ENCODE measurements around the gene NRCAM.

The NRCAM gene

DNA sequence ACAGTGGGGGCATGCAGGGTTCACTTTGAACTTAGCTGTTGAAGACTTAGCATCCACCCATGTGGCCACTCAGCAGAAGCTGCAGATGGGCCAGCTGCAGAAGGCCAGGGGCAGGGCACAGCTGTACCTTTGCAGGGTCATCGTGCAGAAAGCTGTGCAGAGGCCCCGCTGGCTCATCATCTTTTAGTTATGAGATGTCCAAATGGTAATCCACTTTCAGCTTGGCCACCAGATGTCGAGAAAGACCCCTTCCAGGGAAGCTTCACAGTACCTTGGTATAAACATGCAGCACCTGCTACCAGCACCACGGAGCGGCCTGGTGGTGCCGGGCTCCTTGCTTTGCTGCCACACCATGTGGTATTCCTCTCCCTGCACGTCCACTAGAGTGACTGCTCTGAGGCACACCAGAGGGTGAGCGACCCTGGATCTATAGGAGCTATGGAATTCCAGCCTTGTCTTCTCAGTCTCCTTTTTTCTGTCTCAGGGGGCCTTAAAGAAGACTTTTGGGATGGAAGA is 251.9 kb downstream of the NRCAM start:
- H3K9ac ChIP-seq (ENCODE audit: low read length): no peak overlapping the region
- TF ChIP-seq EZH2phosphoT487 (IDR thresholded peaks at IDR 0.05; ENCODE audit: low read depth) (no peak), CTCF (IDR thresholded peaks at IDR 0.05; ENCODE audit: low read depth, low read length) (no peak)
- no peak overlapping the region for H3K4me2 ChIP-seq (ENCODE audit: low read length)
- H2AFZ ChIP-seq (ENCODE audit: low read depth, low read length): no peak overlapping the region
- H3K79me2 ChIP-seq (ENCODE audit: low read length): no peaks in the 10 kb centered on the region
- H3K27ac ChIP-seq (ENCODE audit: low read length): no peak overlapping the region
- H3K4me1 ChIP-seq (ENCODE audit: low read length): peaks cover 11% of the 10 kb centered on the region
- peaks cover 55% of the 10 kb centered on the region for H3K36me3 ChIP-seq (replicated peaks; ENCODE audit: low read depth, low read length)
- no peaks in the 10 kb centered on the region for H4K20me1 ChIP-seq (ENCODE audit: insufficient read depth, low read length)
- H3K9me3 ChIP-seq (ENCODE audit: insufficient read depth, low read length): no peaks in the 10 kb centered on the region
- H3K27me3 ChIP-seq (ENCODE audit: low read depth, low read length): no peaks in the 10 kb centered on the region
- no peak overlapping the region for H3K4me3 ChIP-seq (ENCODE audit: low read length)

- TF ChIP-seq EZH2phosphoT487 (IDR thresholded peaks at IDR 0.05; ENCODE audit: low read depth) (no peak), CTCF (IDR thresholded peaks at IDR 0.05; ENCODE audit: low read depth, low read length) (no peak)
- H3K4me2 ChIP-seq (ENCODE audit: low read length): no peak overlapping the region
- H3K27ac ChIP-seq (ENCODE audit: low read length): no peak overlapping the region
Measured at GRCh38 chr7:108203537-108203936, 252.7 kb downstream of the NRCAM start.

GRCh38 chr7:108202743-108203142 is 253.5 kb downstream of the NRCAM start:
- no peak overlapping the region for H3K4me2 ChIP-seq (ENCODE audit: low read length)
- TF ChIP-seq CTCF (IDR thresholded peaks at IDR 0.05; ENCODE audit: low read depth, low read length) (no peak), EZH2phosphoT487 (IDR thresholded peaks at IDR 0.05; ENCODE audit: low read depth) (no peak)
- no peaks in the 10 kb centered on the region for H3K9me3 ChIP-seq (ENCODE audit: insufficient read depth, low read length)
- H2AFZ ChIP-seq (ENCODE audit: low read depth, low read length): no peak overlapping the region
- no peak overlapping the region for H3K9ac ChIP-seq (ENCODE audit: low read length)
- H3K4me3 ChIP-seq (ENCODE audit: low read length): no peak overlapping the region
- H3K27me3 ChIP-seq (ENCODE audit: low read depth, low read length): no peaks in the 10 kb centered on the region
- peaks cover 52% of the 10 kb centered on the region for H3K36me3 ChIP-seq (replicated peaks; ENCODE audit: low read depth, low read length)
- no peaks in the 10 kb centered on the region for H4K20me1 ChIP-seq (ENCODE audit: insufficient read depth, low read length)
- no peak overlapping the region for H3K27ac ChIP-seq (ENCODE audit: low read length)
- no peaks in the 10 kb centered on the region for H3K79me2 ChIP-seq (ENCODE audit: low read length)
- peaks cover 11% of the 10 kb centered on the region for H3K4me1 ChIP-seq (ENCODE audit: low read length)

More at GRCh38 chr7:108203537-108203936, 252.7 kb downstream of the NRCAM start:
- Histone ChIP-seq H3K79me2 (ENCODE audit: low read length) (no peaks in the 10 kb centered on the region), H3K27me3 (ENCODE audit: low read depth, low read length) (no peaks in the 10 kb centered on the region), H4K20me1 (ENCODE audit: insufficient read depth, low read length) (no peaks in the 10 kb centered on the region), H3K9me3 (ENCODE audit: insufficient read depth, low read length) (no peaks in the 10 kb centered on the region), H3K36me3 (replicated peaks; ENCODE audit: low read depth, low read length) (peaks cover 49% of the 10 kb centered on the region), H3K9ac (ENCODE audit: low read length) (no peak overlapping the region), H2AFZ (ENCODE audit: low read depth, low read length) (no peak overlapping the region), H3K4me3 (ENCODE audit: low read length) (no peak overlapping the region), H3K4me1 (ENCODE audit: low read length) (peaks cover 11% of the 10 kb centered on the region)

- Histone ChIP-seq H3K4me3 (ENCODE audit: low read length) (no peak overlapping the region), H3K9ac (ENCODE audit: low read length) (no peak overlapping the region), H4K20me1 (ENCODE audit: insufficient read depth, low read length) (no peaks in the 10 kb centered on the region), H3K27me3 (ENCODE audit: low read depth, low read length) (no peaks in the 10 kb centered on the region), H3K27ac (ENCODE audit: low read length) (no peak overlapping the region), H3K4me2 (ENCODE audit: low read length) (no peak overlapping the region), H3K4me1 (ENCODE audit: low read length) (peaks cover 11% of the 10 kb centered on the region), H3K36me3 (replicated peaks; ENCODE audit: low read depth, low read length) (peaks cover 48% of the 10 kb centered on the region), H2AFZ (ENCODE audit: low read depth, low read length) (no peak overlapping the region), H3K9me3 (ENCODE audit: insufficient read depth, low read length) (no peaks in the 10 kb centered on the region), H3K79me2 (ENCODE audit: low read length) (no peaks in the 10 kb centered on the region)
- no peak for TF ChIP-seq CTCF (IDR thresholded peaks at IDR 0.05; ENCODE audit: low read depth, low read length)
Measured at GRCh38 chr7:108201766-108202165, 254.5 kb downstream of the NRCAM start.

All from OCI-LY3 (cell line).